ENCODE results near the gene DNAJC22. TPM values are rescaled to one million over a fixed set of nuclear protein-coding genes. Genes with fewer than 3 reads are reported as not detected.

DNAJC22 gene
- polyA plus RNA-seq, 2 donors, result 0.02 TPM

GRCh38 chr12:49355913-49356312 lies 9.2 kb downstream of the DNAJC22 start:
- Histone ChIP-seq H3K27ac (ENCODE audit: low read depth in 2 of 2, low read length in 1 of 2) (no peak overlapping the region), H3K36me3 (ENCODE audit: control insufficient read depth in 2 of 2, insufficient read depth in 2 of 2, low read length in 1 of 2) (no peaks in the 10 kb centered on the region), H3K27me3 (ENCODE audit: control insufficient read depth in 1 of 2, insufficient read depth in 2 of 2, low read length in 2 of 2) (no peaks in the 10 kb centered on the region), H3K9me3 (ENCODE audit: control insufficient read depth in 2 of 2, insufficient read depth in 1 of 2, low read depth in 1 of 2, low read length in 1 of 2) (no peaks in the 10 kb centered on the region), H3K4me1 (ENCODE audit: control insufficient read depth in 2 of 2, insufficient read depth in 2 of 2, low read length in 1 of 2) (no peaks in the 10 kb centered on the region), H3K4me3 (ENCODE audit: low read depth in 1 of 2, low read length in 2 of 2) (no peak overlapping the region)
- 98% methylated on average over 10 of the region's 10 CpGs for WGBS, 2 donors

DNA sequence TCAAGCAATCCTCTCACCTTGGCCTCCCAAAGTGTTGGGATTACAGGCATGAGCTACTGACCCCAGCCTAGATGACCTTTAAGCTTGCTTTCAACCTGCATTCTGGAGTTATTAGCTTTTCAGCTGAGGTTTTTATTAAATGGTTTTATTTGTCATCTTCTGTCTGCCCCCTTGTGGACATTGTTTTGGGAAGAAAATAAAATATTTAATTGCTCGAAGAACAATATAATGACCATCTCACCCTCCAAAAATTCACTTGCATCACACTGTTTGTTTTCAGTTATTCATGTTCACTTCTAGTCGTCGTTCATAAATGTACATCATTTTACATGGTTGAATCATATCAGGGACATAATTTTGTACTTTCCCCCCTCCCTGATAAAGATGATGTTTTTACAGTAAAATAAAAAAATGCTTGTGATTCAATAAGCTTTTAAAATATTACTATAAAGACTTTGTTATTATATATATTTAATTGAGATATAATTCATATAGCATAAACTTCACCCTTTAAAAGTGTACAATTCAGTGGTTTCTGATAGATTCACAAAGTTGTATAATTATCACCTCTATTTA lies 10.5 kb downstream of the DNAJC22 start:
- Histone ChIP-seq H3K4me3 (ENCODE audit: low read depth in 1 of 2, low read length in 2 of 2) (no peak overlapping the region), H3K36me3 (ENCODE audit: control insufficient read depth in 2 of 2, insufficient read depth in 2 of 2, low read length in 1 of 2) (no peaks in the 10 kb centered on the region), H3K27me3 (ENCODE audit: control insufficient read depth in 1 of 2, insufficient read depth in 2 of 2, low read length in 2 of 2) (no peaks in the 10 kb centered on the region), H3K27ac (ENCODE audit: low read depth in 2 of 2, low read length in 1 of 2) (no peak overlapping the region), H3K9me3 (ENCODE audit: control insufficient read depth in 2 of 2, insufficient read depth in 1 of 2, low read depth in 1 of 2, low read length in 1 of 2) (no peaks in the 10 kb centered on the region), H3K4me1 (ENCODE audit: control insufficient read depth in 2 of 2, insufficient read depth in 2 of 2, low read length in 1 of 2) (no peaks in the 10 kb centered on the region)
- WGBS, 2 donors, result 6 to 8% methylated on average over 3 of the region's 3 CpGs

DNA sequence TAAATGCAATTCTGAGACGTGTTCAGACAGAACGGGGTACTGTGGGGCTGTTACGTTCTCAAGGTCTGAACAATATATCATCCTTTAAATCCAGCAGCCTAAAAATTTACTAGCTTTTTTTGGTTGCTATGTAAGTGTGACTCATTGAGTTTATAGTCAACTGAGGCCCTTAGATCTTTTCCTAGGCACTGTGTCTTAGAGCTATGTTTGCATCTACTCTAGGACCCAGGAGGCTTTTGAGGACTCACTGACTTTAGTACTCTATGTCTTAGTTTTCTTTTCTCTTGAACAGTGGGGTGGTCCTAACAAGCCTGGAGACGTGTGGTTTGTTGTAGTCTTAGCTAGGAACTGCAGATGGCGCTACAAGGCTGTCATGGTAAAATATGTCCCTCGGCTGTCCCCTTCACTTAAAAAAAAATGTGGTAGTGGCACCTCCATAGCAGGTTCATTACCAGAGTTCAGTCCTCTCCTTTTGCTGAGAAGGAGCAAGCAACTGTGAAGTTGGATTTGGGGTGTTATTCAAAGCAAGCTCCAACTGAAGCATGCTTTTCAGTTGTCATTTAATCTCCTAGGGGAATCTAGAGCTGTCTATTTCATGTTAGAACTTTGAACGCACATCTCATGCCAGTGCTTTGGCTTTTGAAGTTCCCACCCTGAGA lies 11.9 kb downstream of the DNAJC22 start:
- no peak overlapping the region for H3K27ac ChIP-seq (ENCODE audit: low read depth in 2 of 2, low read length in 1 of 2)
- no peaks in the 10 kb centered on the region for H3K9me3 ChIP-seq (ENCODE audit: control insufficient read depth in 2 of 2, insufficient read depth in 1 of 2, low read depth in 1 of 2, low read length in 1 of 2)
- no peaks in the 10 kb centered on the region for H3K27me3 ChIP-seq (ENCODE audit: control insufficient read depth in 1 of 2, insufficient read depth in 2 of 2, low read length in 2 of 2)
- H3K36me3 ChIP-seq (ENCODE audit: control insufficient read depth in 2 of 2, insufficient read depth in 2 of 2, low read length in 1 of 2), result no peaks in the 10 kb centered on the region
- no peaks in the 10 kb centered on the region for H3K4me1 ChIP-seq (ENCODE audit: control insufficient read depth in 2 of 2, insufficient read depth in 2 of 2, low read length in 1 of 2)
- H3K4me3 ChIP-seq (ENCODE audit: low read depth in 1 of 2, low read length in 2 of 2), result no peak overlapping the region
- WGBS, 2 donors, result 12 to 13% methylated on average over 7 of the region's 7 CpGs

- no peaks in the 10 kb centered on the region for H3K27me3 ChIP-seq (ENCODE audit: control insufficient read depth in 1 of 2, insufficient read depth in 2 of 2, low read length in 2 of 2)
- no peaks in the 10 kb centered on the region for H3K36me3 ChIP-seq (ENCODE audit: control insufficient read depth in 2 of 2, insufficient read depth in 2 of 2, low read length in 1 of 2)
- WGBS, 2 donors, result 66 to 69% methylated on average over 7 of the region's 7 CpGs
- no peak overlapping the region for H3K27ac ChIP-seq (ENCODE audit: low read depth in 2 of 2, low read length in 1 of 2)
- H3K4me3 ChIP-seq (ENCODE audit: low read depth in 1 of 2, low read length in 2 of 2), result no peak overlapping the region
- H3K9me3 ChIP-seq (ENCODE audit: control insufficient read depth in 2 of 2, insufficient read depth in 1 of 2, low read depth in 1 of 2, low read length in 1 of 2), result no peaks in the 10 kb centered on the region
- no peaks in the 10 kb centered on the region for H3K4me1 ChIP-seq (ENCODE audit: control insufficient read depth in 2 of 2, insufficient read depth in 2 of 2, low read length in 1 of 2)
These were observed 13.0 kb downstream of the DNAJC22 start for GRCh38 chr12:49359671-49360070.

GRCh38 chr12:49362077-49362476 lies 15.4 kb downstream of the DNAJC22 start:
- H3K9me3 ChIP-seq (ENCODE audit: control insufficient read depth in 2 of 2, insufficient read depth in 1 of 2, low read depth in 1 of 2, low read length in 1 of 2), result no peaks in the 10 kb centered on the region
- H3K4me3 ChIP-seq (ENCODE audit: low read depth in 1 of 2, low read length in 2 of 2), result no peak overlapping the region
- no peaks in the 10 kb centered on the region for H3K4me1 ChIP-seq (ENCODE audit: control insufficient read depth in 2 of 2, insufficient read depth in 2 of 2, low read length in 1 of 2)
- no peaks in the 10 kb centered on the region for H3K27me3 ChIP-seq (ENCODE audit: control insufficient read depth in 1 of 2, insufficient read depth in 2 of 2, low read length in 2 of 2)
- no peak overlapping the region for H3K27ac ChIP-seq (ENCODE audit: low read depth in 2 of 2, low read length in 1 of 2)
- no peaks in the 10 kb centered on the region for H3K36me3 ChIP-seq (ENCODE audit: control insufficient read depth in 2 of 2, insufficient read depth in 2 of 2, low read length in 1 of 2)
- 92 to 100% methylated on average over 1 of the region's 1 CpG for WGBS, 2 donors

DNA sequence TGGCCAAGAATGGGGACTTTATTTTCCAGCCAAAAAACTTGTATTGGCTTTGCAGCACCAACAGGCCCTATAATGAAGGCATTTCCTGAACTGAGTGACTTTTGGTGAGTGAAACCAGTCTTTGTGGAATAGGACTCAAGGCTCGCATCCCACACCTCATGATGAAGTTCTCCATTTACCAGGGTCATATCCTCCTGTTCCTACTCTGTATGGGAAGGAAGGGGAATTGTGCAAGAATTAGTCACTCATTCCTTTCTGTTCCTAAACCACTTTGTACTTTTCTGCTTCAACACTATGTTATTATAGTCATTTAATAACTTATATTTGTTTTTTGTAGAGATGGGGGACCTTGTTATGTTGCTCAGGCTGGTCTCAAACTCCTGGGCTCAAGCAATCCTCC lies 18.3 kb downstream of the DNAJC22 start:
- no peaks in the 10 kb centered on the region for H3K4me1 ChIP-seq (ENCODE audit: control insufficient read depth in 2 of 2, insufficient read depth in 2 of 2, low read length in 1 of 2)

DNA sequence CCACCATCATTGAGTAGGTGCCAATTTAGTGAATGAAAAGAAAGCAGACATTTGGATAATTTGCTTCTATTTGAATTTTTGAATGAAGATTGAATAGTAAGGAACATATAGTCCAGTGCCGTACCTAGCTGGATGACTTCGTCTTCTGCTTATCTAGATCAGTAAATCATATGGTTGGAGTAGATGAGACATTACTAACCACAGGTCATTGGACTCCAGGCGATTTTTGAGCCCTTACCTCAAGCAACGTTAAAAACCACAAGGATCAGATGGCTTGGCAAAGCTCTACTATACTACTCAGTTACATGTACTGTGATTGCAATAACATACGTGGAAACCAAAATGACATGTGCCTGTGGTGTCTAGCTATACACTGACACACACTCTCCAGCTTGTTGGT lies 18.9 kb downstream of the DNAJC22 start:
- Histone ChIP-seq H3K4me1 (ENCODE audit: control insufficient read depth in 2 of 2, insufficient read depth in 2 of 2, low read length in 1 of 2) (peaks cover 0 to under 1% of the 10 kb centered on the region in 2 donors), H3K9me3 (ENCODE audit: control insufficient read depth in 2 of 2, insufficient read depth in 1 of 2, low read depth in 1 of 2, low read length in 1 of 2) (no peaks in the 10 kb centered on the region), H3K27ac (ENCODE audit: low read depth in 2 of 2, low read length in 1 of 2) (no peak overlapping the region), H3K4me3 (ENCODE audit: low read depth in 1 of 2, low read length in 2 of 2) (no peak overlapping the region), H3K27me3 (ENCODE audit: control insufficient read depth in 1 of 2, insufficient read depth in 2 of 2, low read length in 2 of 2) (no peaks in the 10 kb centered on the region), H3K36me3 (ENCODE audit: control insufficient read depth in 2 of 2, insufficient read depth in 2 of 2, low read length in 1 of 2) (no peaks in the 10 kb centered on the region)
- WGBS, 2 donors, result 74% methylated on average over 5 of the region's 5 CpGs

More for the DNA sequence above, 18.3 kb downstream of the DNAJC22 start:
- Histone ChIP-seq H3K9me3 (ENCODE audit: control insufficient read depth in 2 of 2, insufficient read depth in 1 of 2, low read depth in 1 of 2, low read length in 1 of 2) (no peaks in the 10 kb centered on the region), H3K27ac (ENCODE audit: low read depth in 2 of 2, low read length in 1 of 2) (no peak overlapping the region), H3K4me3 (ENCODE audit: low read depth in 1 of 2, low read length in 2 of 2) (no peak overlapping the region), H3K36me3 (ENCODE audit: control insufficient read depth in 2 of 2, insufficient read depth in 2 of 2, low read length in 1 of 2) (no peaks in the 10 kb centered on the region), H3K27me3 (ENCODE audit: control insufficient read depth in 1 of 2, insufficient read depth in 2 of 2, low read length in 2 of 2) (no peaks in the 10 kb centered on the region)
- 84 to 91% methylated on average over 1 of the region's 1 CpG for WGBS, 2 donors

GRCh38 chr12:49366096-49366651 lies 19.5 kb downstream of the DNAJC22 start:
- peak overlapping the region; percentile 68 to 91 for H3K4me3 ChIP-seq (ENCODE audit: low read depth in 1 of 2, low read length in 2 of 2)
- peak overlapping the region; percentile 91 to 93 for H3K27ac ChIP-seq (ENCODE audit: low read depth in 2 of 2, low read length in 1 of 2)
- 11 to 13% methylated on average over 38 of the region's 38 CpGs for WGBS, 2 donors

GRCh38 chr12:49366652-49367380 lies 20.1 kb downstream of the DNAJC22 start:
- no peaks in the 10 kb centered on the region for H3K9me3 ChIP-seq (ENCODE audit: control insufficient read depth in 2 of 2, insufficient read depth in 1 of 2, low read depth in 1 of 2, low read length in 1 of 2)
- peaks cover 0 to 2% of the 10 kb centered on the region in 2 donors for H3K4me1 ChIP-seq (ENCODE audit: control insufficient read depth in 2 of 2, insufficient read depth in 2 of 2, low read length in 1 of 2)
- H3K36me3 ChIP-seq (ENCODE audit: control insufficient read depth in 2 of 2, insufficient read depth in 2 of 2, low read length in 1 of 2), result no peaks in the 10 kb centered on the region
- peak overlapping the region; percentile 68 to 91 for H3K4me3 ChIP-seq (ENCODE audit: low read depth in 1 of 2, low read length in 2 of 2)
- 0% methylated on average over 71 to 97 of the region's 97 CpGs for WGBS, 2 donors
- H3K27ac ChIP-seq (ENCODE audit: low read depth in 2 of 2, low read length in 1 of 2), result peak overlapping the region; percentile 91 to 93
- H3K27me3 ChIP-seq (ENCODE audit: control insufficient read depth in 1 of 2, insufficient read depth in 2 of 2, low read length in 2 of 2), result no peaks in the 10 kb centered on the region

More at GRCh38 chr12:49366096-49366651, 19.5 kb downstream of the DNAJC22 start:
- Histone ChIP-seq H3K4me1 (ENCODE audit: control insufficient read depth in 2 of 2, insufficient read depth in 2 of 2, low read length in 1 of 2) (peaks cover 0 to 2% of the 10 kb centered on the region in 2 donors), H3K36me3 (ENCODE audit: control insufficient read depth in 2 of 2, insufficient read depth in 2 of 2, low read length in 1 of 2) (no peaks in the 10 kb centered on the region), H3K9me3 (ENCODE audit: control insufficient read depth in 2 of 2, insufficient read depth in 1 of 2, low read depth in 1 of 2, low read length in 1 of 2) (no peaks in the 10 kb centered on the region), H3K27me3 (ENCODE audit: control insufficient read depth in 1 of 2, insufficient read depth in 2 of 2, low read length in 2 of 2) (no peaks in the 10 kb centered on the region)
